HCT116 (cell line): Measurements from ENCODE around the gene LRP1B. TPM values are rescaled to one million over a fixed set of nuclear protein-coding genes. Genes with fewer than 3 reads are reported as not detected.
A peak's percentile ranks its signal among the peaks of the same experiment; 100 is the strongest.

Experiments
- ATAC-seq: fragments of 200-7000 bp; cut with Tn5 transposase; 2 replicates; pipeline ENCODE4 v1.9.1; 2020; ENCODE audit warnings: mild to moderate bottlenecking, moderate library complexity
- BruUV-seq: library from RNA; stranded (reverse); fragments of 400-500 nt; replicated peaks from 2 replicates; lab custom pipeline; 2021; lab: Mats Ljungman, UMichigan
- CTCF ChIA-PET: fragments of 300-600 bp; sonication (Branson Sonifier 250); formaldehyde crosslinking; loops from one replicate; lab custom pipeline; 2021; ENCODE audit warnings: antibody characterized with exemption; lab: Charles Lee
- POLR2A ChIA-PET: fragments of 300-600, 350-600 bp; sonication (Branson Sonifier 250); formaldehyde crosslinking; loops from one replicate; lab custom pipeline; 2021; ENCODE audit warnings: antibody characterized with exemption; lab: Charles Lee
- RAD21 ChIA-PET, 2 experiments: fragments of 300-600 bp; sonication (Branson Sonifier 250); formaldehyde crosslinking; loops; one replicate each; lab custom pipeline; 2023; ENCODE audit warnings: low total read pairs in 2 of 2; ENCODE audit not compliant: uncharacterized antibody in 2 of 2, unreplicated experiment in 2 of 2, low non-redundant PET in 1 of 2; lab: Charles Lee
- DNase-seq: peaks from one replicate; pipeline ENCODE4 v3.0.0-alpha.2; 2010; ENCODE audit warnings: low read depth, low spot score
- H2AFZ ChIP-seq: fragments of 200-600 bp; shearing (Covaris generic), sonication (generic); 2 replicates; pipeline ENCODE4 v1.6.1; 2017; ENCODE audit warnings: low read depth, mixed run types, mixed read lengths, antibody characterized with exemption, low read length; ENCODE audit not compliant: poor library complexity, severe bottlenecking
- H3K27ac ChIP-seq: 2 replicates; pipeline ENCODE4 v1.5.1; 2012; ENCODE audit warnings: low read depth, low read length
- H3K27me3 ChIP-seq: fragments of 200-600 bp; sonication (generic); 2 replicates; pipeline ENCODE4 v1.6.1; 2016; ENCODE audit warnings: mixed run types, low read length, mixed read lengths; ENCODE audit not compliant: insufficient read depth
- H3K36me3 ChIP-seq, 2 experiments: fragments of 200-500 bp in 1 of 2; fragments of 200-600 bp in 1 of 2; sonication (Bioruptor generic) in 1 of 2; sonication (generic) in 1 of 2; 2 replicates each; pipeline versions ENCODE4 v1.5.1 to v1.6.1; 2014 to 2016; ENCODE audit warnings: low read length in 2 of 2, inconsistent platforms in 1 of 2, mixed read lengths in 1 of 2, mixed run types in 1 of 2; ENCODE audit not compliant: insufficient read depth in 2 of 2, control insufficient read depth in 1 of 2
- H3K4me1 ChIP-seq, 2 experiments: fragments of 200-600 bp in 1 of 2; sonication (generic) in 1 of 2; 2 replicates each; pipeline versions ENCODE4 v1.5.1 to v1.6.1; 2012 to 2017; ENCODE audit warnings: low read length in 2 of 2, inconsistent platforms in 1 of 2, mild to moderate bottlenecking in 1 of 2, mixed read lengths in 1 of 2, mixed run types in 1 of 2, moderate library complexity in 1 of 2; ENCODE audit not compliant: insufficient read depth in 2 of 2, control insufficient read depth in 1 of 2
- H3K4me2 ChIP-seq: fragments of 200-600 bp; sonication (generic); 2 replicates; pipeline ENCODE4 v1.6.1; 2017; ENCODE audit warnings: mixed run types, low read length, mixed read lengths
- H3K4me3 ChIP-seq, 2 experiments: fragments of 200-600 bp in 1 of 2; sonication (generic) in 1 of 2; replicated peaks in 1 of 2; 2 replicates each; pipeline ENCODE4 v1.5.1; 2011 to 2016; ENCODE audit warnings: low read length in 2 of 2, control low read depth in 1 of 2, low read depth in 1 of 2, mild to moderate bottlenecking in 1 of 2, mixed read lengths in 1 of 2, mixed run types in 1 of 2
- H3K79me2 ChIP-seq: fragments of 200-600 bp; sonication (generic); 2 replicates; pipeline ENCODE4 v1.6.1; 2017; ENCODE audit warnings: mild to moderate bottlenecking, mixed run types, low read length, moderate library complexity, mixed read lengths; ENCODE audit not compliant: insufficient read depth
- H3K9ac ChIP-seq: fragments of 200-600 bp; sonication (generic); 2 replicates; pipeline ENCODE4 v1.6.1; 2016; ENCODE audit warnings: low read length, mixed read lengths
- H3K9me2 ChIP-seq: fragments of 200-600 bp; sonication (generic), shearing (Covaris generic); 2 replicates; pipeline ENCODE4 v1.6.1; 2017; ENCODE audit warnings: mixed run types, mild to moderate bottlenecking, moderate library complexity; ENCODE audit not compliant: insufficient read depth
- H3K9me3 ChIP-seq, 2 experiments: fragments of 200-500 bp in 1 of 2; fragments of 200-600 bp in 1 of 2; sonication (Bioruptor generic) in 1 of 2; sonication (generic) in 1 of 2; 2 replicates each; pipeline ENCODE4 v1.6.1; 2014 to 2017; ENCODE audit warnings: low read length in 2 of 2, mixed read lengths in 2 of 2, inconsistent platforms in 1 of 2, low read depth in 1 of 2, mild to moderate bottlenecking in 1 of 2, mixed run types in 1 of 2, moderate library complexity in 1 of 2; ENCODE audit not compliant: control insufficient read depth in 1 of 2, insufficient read depth in 1 of 2
- H4K20me1 ChIP-seq: fragments of 200-600 bp; sonication (generic), shearing (Covaris generic); 2 replicates; pipeline ENCODE4 v1.6.1; 2017; ENCODE audit warnings: mixed run types, mild to moderate bottlenecking, moderate library complexity; ENCODE audit not compliant: insufficient read depth
- CBX3 ChIP-seq: IDR thresholded peaks from 2 replicates; pipeline ENCODE4 v1.6.1; 2012; ENCODE audit warnings: low read depth
- CEBPB ChIP-seq: IDR thresholded peaks from 2 replicates; pipeline ENCODE4 v1.6.1; 2012; ENCODE audit warnings: low read depth
- EGR1 ChIP-seq: IDR thresholded peaks from 2 replicates; pipeline ENCODE4 v1.6.1; 2012; ENCODE audit warnings: low read depth
- ELF1 ChIP-seq: IDR thresholded peaks from 2 replicates; pipeline ENCODE4 v1.6.1; 2012; ENCODE audit warnings: low read depth, borderline replicate concordance
- EZH2 ChIP-seq: fragments of 200-600 bp; sonication (generic); IDR thresholded peaks from 2 replicates; pipeline ENCODE4 v1.6.1; 2017; ENCODE audit warnings: antibody characterized with exemption, mixed run types
- EZH2phosphoT487 ChIP-seq: fragments of 200-600 bp; IDR thresholded peaks from 2 replicates; pipeline ENCODE4 v1.6.1; 2018; ENCODE audit warnings: antibody characterized with exemption, borderline replicate concordance
- FOSL1 ChIP-seq: IDR thresholded peaks from 2 replicates; pipeline ENCODE4 v1.6.1; 2012; ENCODE audit warnings: low read depth
- JUND ChIP-seq: IDR thresholded peaks from 2 replicates; pipeline ENCODE4 v1.6.1; 2012
- POLR2A ChIP-seq: IDR thresholded peaks from 2 replicates; pipeline ENCODE4 v1.7.0; 2011; ENCODE audit warnings: borderline replicate concordance; ENCODE audit not compliant: insufficient read depth, insufficient read length; ENCODE audit errors: extremely low read depth
- POLR2AphosphoS5 ChIP-seq: IDR thresholded peaks from 2 replicates; pipeline ENCODE4 v1.6.1; 2011; ENCODE audit warnings: mild to moderate bottlenecking, low read depth, low read length, moderate library complexity
- RAD21 ChIP-seq: IDR thresholded peaks from 2 replicates; pipeline ENCODE4 v1.6.1; 2012; ENCODE audit warnings: low read depth, mild to moderate bottlenecking
- SIN3A ChIP-seq: IDR thresholded peaks from 2 replicates; pipeline ENCODE4 v1.6.1; 2012; ENCODE audit warnings: low read depth
- SRF ChIP-seq: IDR thresholded peaks from 2 replicates; pipeline ENCODE4 v1.6.1; 2012; ENCODE audit warnings: low read depth
- TCF7L2 ChIP-seq: IDR thresholded peaks from 2 replicates; pipeline ENCODE4 v1.7.0; 2011; ENCODE audit warnings: borderline replicate concordance, inconsistent platforms; ENCODE audit not compliant: insufficient read depth, insufficient read length; ENCODE audit errors: extremely low read depth
- YY1 ChIP-seq: IDR thresholded peaks from 2 replicates; pipeline ENCODE4 v1.6.1; 2011; ENCODE audit warnings: low read length, low read depth, moderate library complexity, mild to moderate bottlenecking; ENCODE audit not compliant: insufficient replicate concordance; ENCODE audit errors: extremely low read depth
- ZFX ChIP-seq: fragments of 450-650 bp; IDR thresholded peaks from 2 replicates; pipeline ENCODE4 v1.6.1; 2017
- ZNF274 ChIP-seq: fragments of 200-500 bp; sonication (Bioruptor generic); IDR thresholded peaks from 2 replicates; pipeline ENCODE4 v1.6.1; 2014; ENCODE audit warnings: mild to moderate bottlenecking, low read depth, low read length, inconsistent platforms
- intact Hi-C: fragments of 100-400 bp; cut with micrococcal nuclease; formaldehyde crosslinking; loops from 2 replicates; pipeline ENCODE4 v1.10.0; 2022
- total RNA-seq: library from RNA; stranded (reverse); gene quantifications from one replicate; pipeline ENCODE4 v1.2.1, GENCODE V29; 2021; ENCODE audit not compliant: unreplicated experiment
- TF ChIP-seq, protein P1 (sequence below): IDR thresholded peaks from 2 replicates; pipeline ENCODE4 v1.6.1; 2012
- TF ChIP-seq, protein P2 (sequence below): IDR thresholded peaks from 2 replicates; pipeline ENCODE4 v1.6.1; 2012; ENCODE audit warnings: low read depth
- TF ChIP-seq, protein P3 (sequence below): IDR thresholded peaks from 2 replicates; pipeline ENCODE4 v1.6.1; 2012

LRP1B gene
- total RNA-seq, 1 experiment from 2014 or later = 0.34 TPM

DNA sequence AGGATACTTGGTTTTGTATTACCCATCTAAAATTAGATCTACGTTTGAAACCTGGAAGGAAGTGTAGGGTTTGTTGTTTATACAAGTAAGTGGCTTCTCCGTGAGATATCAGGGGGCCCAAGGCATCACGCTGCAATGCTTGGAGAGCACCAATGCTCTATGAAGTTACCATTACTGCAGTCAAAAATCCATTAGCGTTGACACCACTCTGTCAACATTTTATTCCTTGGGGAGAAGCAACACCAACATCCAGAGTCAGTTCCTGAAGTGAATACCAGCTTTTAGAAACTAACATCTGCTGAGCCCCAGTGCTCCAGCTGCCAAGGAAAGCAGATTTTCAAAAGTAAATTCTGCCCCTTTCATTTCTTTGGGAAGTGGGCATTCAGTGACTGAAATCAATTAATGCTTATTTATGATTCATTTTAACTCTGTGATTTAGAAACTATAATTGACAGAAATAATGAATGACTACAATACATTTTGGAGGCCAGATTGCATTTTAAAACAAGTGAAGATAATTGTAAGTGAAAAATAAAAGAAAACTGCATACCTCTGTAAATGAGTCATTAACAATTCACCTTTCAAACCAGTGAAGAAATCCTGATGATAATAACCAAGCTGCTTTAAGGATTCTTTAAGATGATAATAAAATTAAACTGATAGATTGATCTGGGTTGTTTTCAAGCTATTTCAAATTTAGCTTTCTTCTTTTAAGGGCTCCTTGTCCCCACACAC is 30.5 kb downstream of the LRP1B start:
- TF ChIP-seq, protein P1, sequence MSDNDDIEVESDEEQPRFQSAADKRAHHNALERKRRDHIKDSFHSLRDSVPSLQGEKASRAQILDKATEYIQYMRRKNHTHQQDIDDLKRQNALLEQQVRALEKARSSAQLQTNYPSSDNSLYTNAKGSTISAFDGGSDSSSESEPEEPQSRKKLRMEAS = no peak
- TF ChIP-seq CEBPB (no peak), POLR2AphosphoS5 (no peak), YY1 (no peak), CBX3 (no peak), TCF7L2 (no peak), SIN3A (no peak), EZH2phosphoT487 (no peak), ELF1 (no peak), POLR2A (no peak), JUND (no peak), ZNF274 (no peak), EGR1 (no peak), EZH2 (no peak), ZFX (no peak), FOSL1 (no peak), SRF (no peak), RAD21 (no peak)
- TF ChIP-seq, protein P2, sequence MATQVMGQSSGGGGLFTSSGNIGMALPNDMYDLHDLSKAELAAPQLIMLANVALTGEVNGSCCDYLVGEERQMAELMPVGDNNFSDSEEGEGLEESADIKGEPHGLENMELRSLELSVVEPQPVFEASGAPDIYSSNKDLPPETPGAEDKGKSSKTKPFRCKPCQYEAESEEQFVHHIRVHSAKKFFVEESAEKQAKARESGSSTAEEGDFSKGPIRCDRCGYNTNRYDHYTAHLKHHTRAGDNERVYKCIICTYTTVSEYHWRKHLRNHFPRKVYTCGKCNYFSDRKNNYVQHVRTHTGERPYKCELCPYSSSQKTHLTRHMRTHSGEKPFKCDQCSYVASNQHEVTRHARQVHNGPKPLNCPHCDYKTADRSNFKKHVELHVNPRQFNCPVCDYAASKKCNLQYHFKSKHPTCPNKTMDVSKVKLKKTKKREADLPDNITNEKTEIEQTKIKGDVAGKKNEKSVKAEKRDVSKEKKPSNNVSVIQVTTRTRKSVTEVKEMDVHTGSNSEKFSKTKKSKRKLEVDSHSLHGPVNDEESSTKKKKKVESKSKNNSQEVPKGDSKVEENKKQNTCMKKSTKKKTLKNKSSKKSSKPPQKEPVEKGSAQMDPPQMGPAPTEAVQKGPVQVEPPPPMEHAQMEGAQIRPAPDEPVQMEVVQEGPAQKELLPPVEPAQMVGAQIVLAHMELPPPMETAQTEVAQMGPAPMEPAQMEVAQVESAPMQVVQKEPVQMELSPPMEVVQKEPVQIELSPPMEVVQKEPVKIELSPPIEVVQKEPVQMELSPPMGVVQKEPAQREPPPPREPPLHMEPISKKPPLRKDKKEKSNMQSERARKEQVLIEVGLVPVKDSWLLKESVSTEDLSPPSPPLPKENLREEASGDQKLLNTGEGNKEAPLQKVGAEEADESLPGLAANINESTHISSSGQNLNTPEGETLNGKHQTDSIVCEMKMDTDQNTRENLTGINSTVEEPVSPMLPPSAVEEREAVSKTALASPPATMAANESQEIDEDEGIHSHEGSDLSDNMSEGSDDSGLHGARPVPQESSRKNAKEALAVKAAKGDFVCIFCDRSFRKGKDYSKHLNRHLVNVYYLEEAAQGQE = no peak
- TF ChIP-seq, protein P3, sequence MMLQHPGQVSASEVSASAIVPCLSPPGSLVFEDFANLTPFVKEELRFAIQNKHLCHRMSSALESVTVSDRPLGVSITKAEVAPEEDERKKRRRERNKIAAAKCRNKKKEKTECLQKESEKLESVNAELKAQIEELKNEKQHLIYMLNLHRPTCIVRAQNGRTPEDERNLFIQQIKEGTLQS = no peak
- ChIA-PET CTCF (no interaction called here), POLR2A (no interaction called here), RAD21 (no interaction called here)
- Histone ChIP-seq H3K4me2 (no peak overlapping the region), H3K9ac (no peak overlapping the region), H3K27ac (peak overlapping the region; percentile 16; the same call in 1 of the 2 replicates), H3K36me3 (no peaks in the 10 kb centered on the region), H3K4me3 (no peak overlapping the region), H2AFZ (no peak overlapping the region), H3K9me3 (no peaks in the 10 kb centered on the region), H4K20me1 (no peaks in the 10 kb centered on the region), H3K27me3 (no peaks in the 10 kb centered on the region), H3K79me2 (no peaks in the 10 kb centered on the region), H3K9me2 (peaks cover 5% of the 10 kb centered on the region; the same call in 1 of the 2 replicates), H3K4me1 (no peaks in the 10 kb centered on the region; a peak in 1 of 4 replicates)
- DNase-seq (no peak), ATAC-seq (no peak)
- intact Hi-C loops = no loop called here
- BruUV-seq = no TSS peak
